ENCODE results near the gene MRPL54. TPM values are rescaled to one million over a fixed set of nuclear protein-coding genes. Genes with fewer than 3 reads are reported as not detected.
"Not testable (repeated sequence)": the region's sequence is repeated elsewhere in the genome, so short reads cannot be mapped to it uniquely, and the experiment has no call there.

The MRPL54 gene
- total and polyA plus RNA-seq, 4 donors = 33.2 to 77.8 (median 43.1) TPM

GRCh38 chr19:3753631-3754410 lies 8.7 kb upstream of the MRPL54 start:
- H3K4me3 ChIP-seq (ENCODE audit: low read depth, low read length) = no peak overlapping the region
- H3K9me3 ChIP-seq (ENCODE audit: control insufficient read depth, insufficient read depth, low read length) = no peaks in the 10 kb centered on the region
- DNase-seq (ENCODE audit: low read depth in 4 of 6, low spot score in 6 of 6) = no peak
- peaks cover 74% of the 10 kb centered on the region for H3K36me3 ChIP-seq (ENCODE audit: control insufficient read depth, insufficient read depth, low read length)
- H3K27ac ChIP-seq (ENCODE audit: low read depth, low read length) = no peak overlapping the region
- 95% methylated on average over 51 of the region's 51 CpGs for WGBS (ENCODE audit: insufficient coverage)
- H3K4me1 ChIP-seq (ENCODE audit: control insufficient read depth, insufficient read depth, low read length) = no peaks in the 10 kb centered on the region
- H3K27me3 ChIP-seq (ENCODE audit: control insufficient read depth, insufficient read depth, low read length) = no peaks in the 10 kb centered on the region

- not testable (repeated sequence) for H3K27me3 ChIP-seq (ENCODE audit: control insufficient read depth, insufficient read depth, low read length); H3K4me3 ChIP-seq (ENCODE audit: low read depth, low read length); H3K27ac ChIP-seq (ENCODE audit: low read depth, low read length); H3K9me3 ChIP-seq (ENCODE audit: control insufficient read depth, insufficient read depth, low read length); DNase-seq (ENCODE audit: low read depth in 4 of 6, low spot score in 6 of 6)
- Histone ChIP-seq H3K4me1 (ENCODE audit: control insufficient read depth, insufficient read depth, low read length) (peaks cover 26% of the 10 kb centered on the region), H3K36me3 (ENCODE audit: control insufficient read depth, insufficient read depth, low read length) (peaks cover 53% of the 10 kb centered on the region)
- WGBS (ENCODE audit: insufficient coverage) = no CpG with 5 or more reads among the region's 7 CpGs
These were observed 4.8 kb upstream of the MRPL54 start for GRCh38 chr19:3757705-3758104.

- not testable (repeated sequence) for DNase-seq (ENCODE audit: low read depth in 4 of 6, low spot score in 6 of 6); H3K27me3 ChIP-seq (ENCODE audit: control insufficient read depth, insufficient read depth, low read length); H3K27ac ChIP-seq (ENCODE audit: low read depth, low read length); H3K4me3 ChIP-seq (ENCODE audit: low read depth, low read length); H3K9me3 ChIP-seq (ENCODE audit: control insufficient read depth, insufficient read depth, low read length)
- whole genome bisulfite sequencing (ENCODE audit: insufficient coverage) = 99% methylated on average over 7 of the region's 13 CpGs
- Histone ChIP-seq H3K36me3 (ENCODE audit: control insufficient read depth, insufficient read depth, low read length) (peaks cover 47% of the 10 kb centered on the region), H3K4me1 (ENCODE audit: control insufficient read depth, insufficient read depth, low read length) (peaks cover 26% of the 10 kb centered on the region)
These were observed 4.2 kb upstream of the MRPL54 start for GRCh38 chr19:3758297-3758696.

- Histone ChIP-seq H3K27me3 (ENCODE audit: control insufficient read depth, insufficient read depth, low read length) (no peaks in the 10 kb centered on the region), H3K9me3 (ENCODE audit: control insufficient read depth, insufficient read depth, low read length) (no peaks in the 10 kb centered on the region), H3K36me3 (ENCODE audit: control insufficient read depth, insufficient read depth, low read length) (peaks cover 33% of the 10 kb centered on the region), H3K4me1 (ENCODE audit: control insufficient read depth, insufficient read depth, low read length) (peaks cover 26% of the 10 kb centered on the region), H3K4me3 (ENCODE audit: low read depth, low read length) (no peak overlapping the region), H3K27ac (ENCODE audit: low read depth, low read length) (no peak overlapping the region)
- WGBS (ENCODE audit: insufficient coverage) = 91% methylated on average over 19 of the region's 19 CpGs
- DNase-seq (ENCODE audit: low read depth in 4 of 6, low spot score in 6 of 6) = no peak
These were observed 2.8 kb upstream of the MRPL54 start for GRCh38 chr19:3759482-3760254.

GRCh38 chr19:3760871-3761361 lies 1.6 kb upstream of the MRPL54 start:
- no peaks in the 10 kb centered on the region for H3K27me3 ChIP-seq (ENCODE audit: control insufficient read depth, insufficient read depth, low read length)
- H3K4me3 ChIP-seq (ENCODE audit: low read depth, low read length) = peak overlapping the region; percentile 93
- peak in 1 of 6 donors; percentile 8 for DNase-seq (ENCODE audit: low read depth in 4 of 6, low spot score in 6 of 6)
- peaks cover 26% of the 10 kb centered on the region for H3K4me1 ChIP-seq (ENCODE audit: control insufficient read depth, insufficient read depth, low read length)
- H3K9me3 ChIP-seq (ENCODE audit: control insufficient read depth, insufficient read depth, low read length) = no peaks in the 10 kb centered on the region
- 33% methylated on average over 5 of the region's 7 CpGs for whole genome bisulfite sequencing (ENCODE audit: insufficient coverage)
- H3K36me3 ChIP-seq (ENCODE audit: control insufficient read depth, insufficient read depth, low read length) = peaks cover 44% of the 10 kb centered on the region
- no peak overlapping the region for H3K27ac ChIP-seq (ENCODE audit: low read depth, low read length)

- peak within 1 kb of the TSS; percentile 98 for H3K27ac ChIP-seq (ENCODE audit: low read depth, low read length)
- peaks cover 49% of the 10 kb centered on the region for H3K36me3 ChIP-seq (ENCODE audit: control insufficient read depth, insufficient read depth, low read length)
- WGBS (ENCODE audit: insufficient coverage) = under 1% methylated on average over 41 of the region's 45 CpGs
- H3K27me3 ChIP-seq (ENCODE audit: control insufficient read depth, insufficient read depth, low read length) = no peaks in the 10 kb centered on the region
- DNase-seq (ENCODE audit: low read depth in 4 of 6, low spot score in 6 of 6) = peak; percentile 76 to 96 (median 84)
- H3K9me3 ChIP-seq (ENCODE audit: control insufficient read depth, insufficient read depth, low read length) = no peaks in the 10 kb centered on the region
- peaks cover 26% of the 10 kb centered on the region for H3K4me1 ChIP-seq (ENCODE audit: control insufficient read depth, insufficient read depth, low read length)
- H3K4me3 ChIP-seq (ENCODE audit: low read depth, low read length) = peak within 1 kb of the TSS; percentile 93
These were observed 926 bp upstream of the MRPL54 start, which contains the start of gene APBA3 for GRCh38 chr19:3761382-3762129. APBA3 (minus strand) TSS chr19:3761692; CDS start chr19:3760264, 1,428 bp downstream.

GRCh38 chr19:3762130-3762473 lies 380 bp upstream of the MRPL54 start:
- no peak for DNase-seq (ENCODE audit: low read depth in 4 of 6, low spot score in 6 of 6)
- Histone ChIP-seq H3K4me3 (ENCODE audit: low read depth, low read length) (no peak overlapping the region), H3K27me3 (ENCODE audit: control insufficient read depth, insufficient read depth, low read length) (no peaks in the 10 kb centered on the region), H3K27ac (ENCODE audit: low read depth, low read length) (peak overlapping the region; percentile 98), H3K9me3 (ENCODE audit: control insufficient read depth, insufficient read depth, low read length) (no peaks in the 10 kb centered on the region), H3K36me3 (ENCODE audit: control insufficient read depth, insufficient read depth, low read length) (peaks cover 53% of the 10 kb centered on the region), H3K4me1 (ENCODE audit: control insufficient read depth, insufficient read depth, low read length) (peaks cover 26% of the 10 kb centered on the region)
- WGBS (ENCODE audit: insufficient coverage) = no CpG with 5 or more reads among the region's 1 CpG

GRCh38 chr19:3765121-3765520 lies 2.6 kb downstream of the MRPL54 start:
- Histone ChIP-seq H3K27me3 (ENCODE audit: control insufficient read depth, insufficient read depth, low read length) (no peaks in the 10 kb centered on the region), H3K36me3 (ENCODE audit: control insufficient read depth, insufficient read depth, low read length) (peaks cover 51% of the 10 kb centered on the region)
- WGBS (ENCODE audit: insufficient coverage) = 94% methylated on average over 6 of the region's 12 CpGs

GRCh38 chr19:3765757-3766156 lies 3.3 kb downstream of the MRPL54 start:
- H3K4me3 ChIP-seq (ENCODE audit: low read depth, low read length); H3K27ac ChIP-seq (ENCODE audit: low read depth, low read length); DNase-seq (ENCODE audit: low read depth in 4 of 6, low spot score in 6 of 6); H3K27me3 ChIP-seq (ENCODE audit: control insufficient read depth, insufficient read depth, low read length); H3K9me3 ChIP-seq (ENCODE audit: control insufficient read depth, insufficient read depth, low read length); H3K4me1 ChIP-seq (ENCODE audit: control insufficient read depth, insufficient read depth, low read length): not testable (repeated sequence)
- WGBS (ENCODE audit: insufficient coverage) = 100% methylated on average over 2 of the region's 5 CpGs
- H3K36me3 ChIP-seq (ENCODE audit: control insufficient read depth, insufficient read depth, low read length) = peaks cover 56% of the 10 kb centered on the region

More at GRCh38 chr19:3765121-3765520, 2.6 kb downstream of the MRPL54 start:
- no peak for DNase-seq (ENCODE audit: low read depth in 4 of 6, low spot score in 6 of 6)
- Histone ChIP-seq H3K9me3 (ENCODE audit: control insufficient read depth, insufficient read depth, low read length) (no peaks in the 10 kb centered on the region), H3K4me1 (ENCODE audit: control insufficient read depth, insufficient read depth, low read length) (peaks cover 16% of the 10 kb centered on the region), H3K27ac (ENCODE audit: low read depth, low read length) (no peak overlapping the region), H3K4me3 (ENCODE audit: low read depth, low read length) (no peak overlapping the region)
